Left hindlimb (tissue), 1 donor: Measurements from ENCODE around the gene AMDHD2.
A peak's percentile ranks its signal among the peaks of the same experiment; 100 is the strongest.
"Not testable (repeated sequence)": the region's sequence is repeated elsewhere in the genome, so short reads cannot be mapped to it uniquely, and the experiment has no call there.

Experiments
- DNase-seq: peaks from one replicate; pipeline ENCODE4 v3.0.0-alpha.2; 2018

AMDHD2 gene

GRCh38 chr16:2518823-2519710 is 1.1 kb upstream of the AMDHD2 start:
- no peak for DNase-seq

GRCh38 chr16:2519711-2520080 is 475 bp upstream of the AMDHD2 start:
- no peak for DNase-seq

GRCh38 chr16:2520784-2521531 is 787 bp downstream of the AMDHD2 start:
- DNase-seq: peak; percentile 29

- DNase-seq: peak; percentile 24
Observed at GRCh38 chr16:2523801-2524231, 3.6 kb downstream of the AMDHD2 start.

- peak; percentile 19 for DNase-seq
Observed at GRCh38 chr16:2524339-2524938, 4.3 kb downstream of the AMDHD2 start.

GRCh38 chr16:2526135-2526534 is 6.0 kb downstream of the AMDHD2 start:
- DNase-seq: peak; percentile 34

- DNase-seq: peak; percentile 27
Observed at GRCh38 chr16:2527071-2527783, 7.1 kb downstream of the AMDHD2 start.

GRCh38 chr16:2527784-2528100 is 7.6 kb downstream of the AMDHD2 start:
- DNase-seq: no peak

GRCh38 chr16:2528161-2529060 is 8.2 kb downstream of the AMDHD2 start:
- peak; percentile 25 for DNase-seq

- DNase-seq: no peak
Observed at GRCh38 chr16:2529061-2529931, 9.1 kb downstream of the AMDHD2 start.

GRCh38 chr16:2529961-2530628 is 9.9 kb downstream of the AMDHD2 start:
- no peak for DNase-seq

GRCh38 chr16:2530629-2531318 is 10.6 kb downstream of the AMDHD2 start:
- no peak for DNase-seq

- no peak for DNase-seq
Observed at GRCh38 chr16:2531371-2531695, 11.2 kb downstream of the AMDHD2 start, which contains the start of gene CEMP1. TSS of gene CEMP1 (minus strand) at chr16:2531408. CDS start at chr16:2531073, 335 bp downstream.

- DNase-seq: peak; percentile 98
Observed at GRCh38 chr16:2531696-2532493, 11.7 kb downstream of the AMDHD2 start.

GRCh38 chr16:2532494-2533141 is 12.4 kb downstream of the AMDHD2 start:
- peak; percentile 53 for DNase-seq

GRCh38 chr16:2533142-2533755 is 13.1 kb downstream of the AMDHD2 start:
- DNase-seq: not testable (repeated sequence)

GRCh38 chr16:2533912-2534311 is 13.7 kb downstream of the AMDHD2 start:
- DNase-seq: no peak

GRCh38 chr16:2534335-2534734 is 14.2 kb downstream of the AMDHD2 start:
- not testable (repeated sequence) for DNase-seq
